GM19324 (cell line): ENCODE results near the gene CCDC80.

ENCODE experiments used
- ATAC-seq: cut with Tn5 transposase; IDR thresholded peaks from one replicate; pipeline ENCODE4 v1.9.1; 2021; ENCODE audit warnings: mild to moderate bottlenecking, moderate library complexity; ENCODE audit not compliant: unreplicated experiment, low FRiP score

CCDC80 gene

GRCh38 chr3:112550859-112551258 lies 90.1 kb downstream of the CCDC80 start:
- no peak for ATAC-seq
